ENCODE results near the gene PRCP.

The PRCP gene

GRCh38 chr11:82832983-82833382, 67.2 kb downstream of the PRCP start:
- Mint-ChIP-seq H3K9me3 (no peaks in the 10 kb centered on the region), H3K4me1 (no peaks in the 10 kb centered on the region), H3K27ac (peak overlapping the region in 1 of 2 donors; percentile 26), H3K27me3 (no peaks in the 10 kb centered on the region), H3K4me3 (no peak overlapping the region)
- ATAC-seq (no peak), DNase-seq (no peak)

GRCh38 chr11:82831364-82831763, 68.9 kb downstream of the PRCP start:
- DNase-seq (no peak), ATAC-seq (no peak)
- Mint-ChIP-seq H3K4me3 (no peak overlapping the region), H3K27me3 (no peaks in the 10 kb centered on the region), H3K27ac (no peak overlapping the region), H3K9me3 (no peaks in the 10 kb centered on the region), H3K4me1 (no peaks in the 10 kb centered on the region)

GRCh38 chr11:82830746-82831145, 69.5 kb downstream of the PRCP start:
- DNase-seq (no peak), ATAC-seq (no peak)
- Mint-ChIP-seq H3K4me3 (no peak overlapping the region), H3K4me1 (no peaks in the 10 kb centered on the region), H3K27ac (no peak overlapping the region), H3K27me3 (no peaks in the 10 kb centered on the region), H3K9me3 (no peaks in the 10 kb centered on the region)

- H3K4me3 Mint-ChIP-seq, result no peak overlapping the region
- H3K9me3 Mint-ChIP-seq, result no peaks in the 10 kb centered on the region
- H3K27ac Mint-ChIP-seq, result no peak overlapping the region
- no peaks in the 10 kb centered on the region for H3K4me1 Mint-ChIP-seq
- ATAC-seq, result no peak
- no peaks in the 10 kb centered on the region for H3K27me3 Mint-ChIP-seq
- no peak for DNase-seq
These were observed 71.1 kb downstream of the PRCP start for GRCh38 chr11:82829101-82829500.

GRCh38 chr11:82828472-82828871, 71.8 kb downstream of the PRCP start:
- no peak overlapping the region for H3K4me3 Mint-ChIP-seq
- no peak overlapping the region for H3K27ac Mint-ChIP-seq
- no peaks in the 10 kb centered on the region for H3K9me3 Mint-ChIP-seq
- H3K4me1 Mint-ChIP-seq, result no peaks in the 10 kb centered on the region
- ATAC-seq (no peak), DNase-seq (no peak)
- no peaks in the 10 kb centered on the region for H3K27me3 Mint-ChIP-seq

GRCh38 chr11:82826526-82826925, 73.7 kb downstream of the PRCP start:
- Mint-ChIP-seq H3K4me3 (no peak overlapping the region), H3K27me3 (no peaks in the 10 kb centered on the region), H3K9me3 (no peaks in the 10 kb centered on the region), H3K27ac (no peak overlapping the region), H3K4me1 (no peaks in the 10 kb centered on the region)
- no peak for DNase-seq
- ATAC-seq, result no peak

- Mint-ChIP-seq H3K4me1 (no peaks in the 10 kb centered on the region), H3K27ac (no peak overlapping the region), H3K4me3 (no peak overlapping the region), H3K27me3 (no peaks in the 10 kb centered on the region), H3K9me3 (no peaks in the 10 kb centered on the region)
- no peak for DNase-seq
- no peak for ATAC-seq
These were observed 76.3 kb downstream of the PRCP start for GRCh38 chr11:82823647-82824619.

GRCh38 chr11:82818409-82819043, 81.7 kb downstream of the PRCP start:
- H3K4me1 Mint-ChIP-seq, result no peaks in the 10 kb centered on the region
- DNase-seq (no peak), ATAC-seq (no peak)
- no peak overlapping the region for H3K4me3 Mint-ChIP-seq
- H3K27me3 Mint-ChIP-seq, result peaks cover 11% of the 10 kb centered on the region
- no peaks in the 10 kb centered on the region for H3K9me3 Mint-ChIP-seq
- H3K27ac Mint-ChIP-seq, result no peak overlapping the region

- ATAC-seq (no peak), DNase-seq (no peak)
- Mint-ChIP-seq H3K4me1 (no peaks in the 10 kb centered on the region), H3K4me3 (no peak overlapping the region), H3K27ac (no peak overlapping the region), H3K27me3 (peaks cover 11% of the 10 kb centered on the region), H3K9me3 (no peaks in the 10 kb centered on the region)
These were observed 84.8 kb downstream of the PRCP start for GRCh38 chr11:82815406-82815805.

GRCh38 chr11:82814379-82814778, 85.9 kb downstream of the PRCP start:
- DNase-seq, result no peak
- H3K27ac Mint-ChIP-seq, result no peak overlapping the region
- H3K9me3 Mint-ChIP-seq, result no peaks in the 10 kb centered on the region
- peaks cover 11% of the 10 kb centered on the region for H3K27me3 Mint-ChIP-seq
- no peaks in the 10 kb centered on the region for H3K4me1 Mint-ChIP-seq
- no peak overlapping the region for H3K4me3 Mint-ChIP-seq
- no peak for ATAC-seq

GRCh38 chr11:82811369-82811768, 88.9 kb downstream of the PRCP start:
- H3K9me3 Mint-ChIP-seq, result no peaks in the 10 kb centered on the region
- H3K27ac Mint-ChIP-seq, result no peak overlapping the region
- H3K27me3 Mint-ChIP-seq, result peaks cover 26% of the 10 kb centered on the region
- no peaks in the 10 kb centered on the region for H3K4me1 Mint-ChIP-seq
- H3K4me3 Mint-ChIP-seq, result no peak overlapping the region
- ATAC-seq (no peak), DNase-seq (no peak)

- DNase-seq, result no peak
- Mint-ChIP-seq H3K9me3 (no peaks in the 10 kb centered on the region), H3K27me3 (peaks cover 32% of the 10 kb centered on the region)
These were observed 89.5 kb downstream of the PRCP start for GRCh38 chr11:82810738-82811137.

GRCh38 chr11:82810326-82810725, 89.9 kb downstream of the PRCP start:
- Mint-ChIP-seq H3K27ac (no peak overlapping the region), H3K4me1 (no peaks in the 10 kb centered on the region), H3K4me3 (no peak overlapping the region), H3K27me3 (peaks cover 37% of the 10 kb centered on the region), H3K9me3 (no peaks in the 10 kb centered on the region)
- no peak for DNase-seq
- no peak for ATAC-seq

More at GRCh38 chr11:82810738-82811137, 89.5 kb downstream of the PRCP start:
- H3K27ac Mint-ChIP-seq, result no peak overlapping the region
- H3K4me1 Mint-ChIP-seq, result no peaks in the 10 kb centered on the region
- no peak overlapping the region for H3K4me3 Mint-ChIP-seq
- no peak for ATAC-seq

GRCh38 chr11:82807646-82808045, 92.6 kb downstream of the PRCP start:
- no peak overlapping the region for H3K4me3 Mint-ChIP-seq
- H3K27me3 Mint-ChIP-seq, result peaks cover 31% of the 10 kb centered on the region
- H3K9me3 Mint-ChIP-seq, result no peaks in the 10 kb centered on the region
- no peak overlapping the region for H3K27ac Mint-ChIP-seq
- H3K4me1 Mint-ChIP-seq, result no peaks in the 10 kb centered on the region
- DNase-seq, result no peak
- no peak for ATAC-seq

- no peak for DNase-seq
- Mint-ChIP-seq H3K4me3 (no peak overlapping the region), H3K9me3 (no peaks in the 10 kb centered on the region), H3K27ac (no peak overlapping the region), H3K27me3 (peaks cover 43% of the 10 kb centered on the region), H3K4me1 (no peaks in the 10 kb centered on the region)
- no peak for ATAC-seq
These were observed 97.5 kb downstream of the PRCP start for GRCh38 chr11:82802710-82803109.

Measured in stimulated activated naive CD8-positive, alpha-beta T cell treated with anti-CD3 and anti-CD28 coated beads, Interleukin-15, amount 100 ng/mL, for 72 hours (primary cell).